ENCODE data around the gene ANO7. TPM values are rescaled to one million over a fixed set of nuclear protein-coding genes. Genes with fewer than 3 reads are reported as not detected.

The ANO7 gene
- total and polyA plus RNA-seq, 2 of the 13 experiments (the other 11 are each of a cell fraction or from before 2014, with no cell fraction given) = 4.1 to 4.9 TPM

DNA sequence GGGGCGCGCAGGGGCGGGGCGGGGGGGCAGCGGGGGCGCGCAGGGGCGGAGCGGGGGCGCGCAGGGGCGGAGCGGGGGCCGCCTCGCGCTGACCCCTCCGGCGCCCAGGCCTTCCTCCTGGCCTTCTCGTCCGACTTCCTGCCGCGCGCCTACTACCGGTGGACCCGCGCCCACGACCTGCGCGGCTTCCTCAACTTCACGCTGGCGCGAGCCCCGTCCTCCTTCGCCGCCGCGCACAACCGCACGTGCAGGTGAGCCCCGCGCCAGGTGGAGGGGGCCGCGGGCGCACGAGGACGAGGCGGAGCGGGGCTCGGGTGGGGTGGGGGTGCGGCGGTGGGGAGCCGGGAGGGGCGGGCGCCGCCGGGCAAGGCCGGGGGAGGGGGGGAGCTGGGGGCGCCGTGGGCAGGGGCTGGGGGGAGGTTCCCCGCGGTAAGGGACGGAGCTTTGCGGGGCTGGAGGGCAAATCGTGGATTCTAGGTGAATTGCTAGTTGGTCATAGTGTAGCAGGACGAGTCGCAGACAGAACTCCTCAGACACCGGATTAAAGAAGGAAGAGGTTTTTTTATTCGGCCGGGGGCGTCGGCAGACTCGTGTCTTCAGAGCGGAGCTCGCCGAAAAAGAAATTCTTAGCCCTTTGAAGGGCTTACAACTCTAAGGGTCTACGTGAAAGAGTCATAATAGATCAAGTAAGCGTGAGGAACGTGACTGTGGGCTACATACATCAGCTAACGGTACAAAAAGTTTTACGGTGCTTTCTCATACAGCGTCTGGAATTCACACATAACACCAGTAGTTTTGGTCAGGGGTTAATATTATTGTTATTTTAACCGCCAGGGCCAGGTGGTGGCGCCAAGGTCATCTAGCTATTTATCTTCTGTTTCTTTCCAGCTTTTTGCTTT is 29.9 kb downstream of the ANO7 start (continued):
- TF ChIP-seq ELF1 (CRISPR knock-in tag; IDR thresholded peaks at IDR 0.05) (peak; percentile 29; the same call in 1 of the 2 replicates), MNT (IDR thresholded peaks at IDR 0.05) (0 out of 2 replicates have a peak, but pooled peaks have one; percentile 10), ZNF17 (CRISPR knock-in tag; IDR thresholded peaks at IDR 0.05) (no peak), ZNF557 (CRISPR knock-in tag; IDR thresholded peaks at IDR 0.05) (no peak), MYC (CRISPR knock-in tag; IDR thresholded peaks at IDR 0.05; ENCODE audit: borderline replicate concordance) (peak; percentile 74), ZSCAN29 (CRISPR knock-in tag; conservative IDR thresholded peaks at IDR 0.05) (no peak), REL (CRISPR knock-in tag; conservative IDR thresholded peaks at IDR 0.05) (peak; percentile 41; the same call in 1 of the 2 replicates), SNAPC2 (CRISPR knock-in tag; IDR thresholded peaks at IDR 0.05) (peak; percentile 50), HIC2 (CRISPR knock-in tag; IDR thresholded peaks at IDR 0.05; ENCODE audit: low read depth) (no peak; the same call in 1 of the 2 replicates), ZNF546 (CRISPR knock-in tag; conservative IDR thresholded peaks at IDR 0.05) (peak; percentile 81; the same call in 1 of the 2 replicates), IRX3 (CRISPR knock-in tag; IDR thresholded peaks at IDR 0.05; ENCODE audit: borderline replicate concordance, low read depth) (peak; percentile 82; the same call in 1 of the 2 replicates), DMAP1 (CRISPR knock-in tag; IDR thresholded peaks at IDR 0.05) (no peak), ZNF605 (CRISPR knock-in tag; IDR thresholded peaks at IDR 0.05) (no peak), HNRNPH1 (optimal IDR thresholded peaks at IDR 0.05; ENCODE audit: low read depth, low read length) (no peak), KMT2B (CRISPR knock-in tag; IDR thresholded peaks at IDR 0.05) (0 out of 2 replicates have a peak, but pooled peaks have one; percentile 22), DDIT3 (CRISPR knock-in tag; IDR thresholded peaks at IDR 0.05) (no peak), CREM (IDR thresholded peaks at IDR 0.05) (no peak), CREM (CRISPR knock-in tag; IDR thresholded peaks at IDR 0.05) (no peak), ZNF276 (CRISPR knock-in tag; IDR thresholded peaks at IDR 0.05; ENCODE audit: low read depth) (no peak; the same call in 1 of the 2 replicates)
- TF ChIP-seq, protein P1, sequence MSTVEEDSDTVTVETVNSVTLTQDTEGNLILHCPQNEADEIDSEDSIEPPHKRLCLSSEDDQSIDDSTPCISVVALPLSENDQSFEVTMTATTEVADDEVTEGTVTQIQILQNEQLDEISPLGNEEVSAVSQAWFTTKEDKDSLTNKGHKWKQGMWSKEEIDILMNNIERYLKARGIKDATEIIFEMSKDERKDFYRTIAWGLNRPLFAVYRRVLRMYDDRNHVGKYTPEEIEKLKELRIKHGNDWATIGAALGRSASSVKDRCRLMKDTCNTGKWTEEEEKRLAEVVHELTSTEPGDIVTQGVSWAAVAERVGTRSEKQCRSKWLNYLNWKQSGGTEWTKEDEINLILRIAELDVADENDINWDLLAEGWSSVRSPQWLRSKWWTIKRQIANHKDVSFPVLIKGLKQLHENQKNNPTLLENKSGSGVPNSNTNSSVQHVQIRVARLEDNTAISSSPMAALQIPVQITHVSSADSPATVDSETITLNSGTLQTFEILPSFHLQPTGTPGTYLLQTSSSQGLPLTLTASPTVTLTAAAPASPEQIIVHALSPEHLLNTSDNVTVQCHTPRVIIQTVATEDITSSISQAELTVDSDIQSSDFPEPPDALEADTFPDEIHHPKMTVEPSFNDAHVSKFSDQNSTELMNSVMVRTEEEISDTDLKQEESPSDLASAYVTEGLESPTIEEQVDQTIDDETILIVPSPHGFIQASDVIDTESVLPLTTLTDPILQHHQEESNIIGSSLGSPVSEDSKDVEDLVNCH (CRISPR knock-in tag; IDR thresholded peaks at IDR 0.05) = no peak
- TF ChIP-seq, protein P2, sequence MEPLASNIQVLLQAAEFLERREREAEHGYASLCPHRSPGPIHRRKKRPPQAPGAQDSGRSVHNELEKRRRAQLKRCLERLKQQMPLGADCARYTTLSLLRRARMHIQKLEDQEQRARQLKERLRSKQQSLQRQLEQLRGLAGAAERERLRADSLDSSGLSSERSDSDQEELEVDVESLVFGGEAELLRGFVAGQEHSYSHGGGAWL (CRISPR knock-in tag; IDR thresholded peaks at IDR 0.05) = no peak
